Measurements from ENCODE around the gene PIK3R6. TPM values are rescaled to one million over a fixed set of nuclear protein-coding genes. Genes with fewer than 3 reads are reported as not detected.

PIK3R6 gene
- not detected in 2 replicates for total RNA-seq

GRCh38 chr17:8867361-8867981 is at the start of gene PIK3R6:
PIK3R6 (minus strand) TSS chr17:8867674; CDS start chr17:8849794, 17,880 bp downstream.

GRCh38 chr17:8798846-8799569 is 68.5 kb downstream of the PIK3R6 start, which contains the start of gene MFSD6L:
MFSD6L (minus strand) TSS chr17:8799365; CDS start chr17:8799120, 245 bp downstream.

GRCh38 chr17:8758137-8758596 is 109.3 kb downstream of the PIK3R6 start, which contains the start of gene SPDYE4:
SPDYE4 (minus strand) TSS chr17:8758546; CDS start chr17:8758382, 164 bp downstream.

Other genes starting within 250 kb of the PIK3R6 start
- 120 and 167 TPM in 2 replicates for gene MYH10, start 236.9 kb downstream of the PIK3R6 start, total RNA-seq
- not detected in 2 replicates for gene CCDC42, start 122.8 kb downstream of the PIK3R6 start, total RNA-seq
- gene SPDYE4, start 109.1 kb downstream of the PIK3R6 start, total RNA-seq = not detected in 2 replicates
- gene MFSD6L, start 68.3 kb downstream of the PIK3R6 start, total RNA-seq = not detected in 2 replicates
- gene PIK3R5, start 98.0 kb upstream of the PIK3R6 start, total RNA-seq = 0.09 TPM in 1 of 2 replicates, not detected in the other
- 0.09 TPM in 2 replicates for gene NTN1, start 153.8 kb upstream of the PIK3R6 start, total RNA-seq

Data from endothelial cell of coronary artery (primary cell).